ENCODE data around the gene ATAD3B.
A peak's percentile ranks its signal among the peaks of the same experiment; 100 is the strongest.
"Not testable (repeated sequence)": the region's sequence is repeated elsewhere in the genome, so short reads cannot be mapped to it uniquely, and the experiment has no call there.

ATAD3B gene

GRCh38 chr1:1512425-1512824 is 40.9 kb downstream of the ATAD3B start:
- H3K27ac ChIP-seq (ENCODE audit: low read length, poor library complexity, severe bottlenecking); H3K23ac ChIP-seq (ENCODE audit: low read length in 2 of 2); H3K18ac ChIP-seq (ENCODE audit: low read depth in 1 of 2, low read length in 2 of 2); H2AK5ac ChIP-seq (ENCODE audit: low read length, severe bottlenecking); H4K8ac ChIP-seq (ENCODE audit: low read length); H3K4ac ChIP-seq (ENCODE audit: low read depth in 1 of 2, low read length in 2 of 2); H3K27me3 ChIP-seq (ENCODE audit: control insufficient read depth in 1 of 2, insufficient read depth in 1 of 2, low read length in 2 of 2); H2BK12ac ChIP-seq (ENCODE audit: low read length in 2 of 2); H2BK15ac ChIP-seq (ENCODE audit: low read depth, poor library complexity, severe bottlenecking); H2BK5ac ChIP-seq (ENCODE audit: low read depth, low read length, poor library complexity, severe bottlenecking); H3K79me1 ChIP-seq (replicated peaks; ENCODE audit: low read length, poor library complexity, severe bottlenecking); H3K9me3 ChIP-seq (ENCODE audit: control insufficient read depth, low read length); H2BK120ac ChIP-seq (ENCODE audit: low read depth, low read length); H4K91ac ChIP-seq (ENCODE audit: low read length); H3K4me1 ChIP-seq (ENCODE audit: control insufficient read depth, insufficient read depth, low read depth, low read length); H2AFZ ChIP-seq (ENCODE audit: low read depth, low read length); H3K14ac ChIP-seq (ENCODE audit: low read length in 2 of 2): not testable (repeated sequence)
- Histone ChIP-seq H3K4me2 (ENCODE audit: low read length, poor library complexity, severe bottlenecking) (peak overlapping the region; percentile 55), H3K36me3 (ENCODE audit: control insufficient read depth in 1 of 2, insufficient read depth in 2 of 2, low read depth in 1 of 2, low read length in 2 of 2) (peaks cover 11 to 25% of the 10 kb centered on the region in 2 experiments), H3K4me3 (ENCODE audit: insufficient read depth in 1 of 2, low read depth in 1 of 2, low read length in 2 of 2) (peak overlapping the region; percentile 73 to 75), H3K9ac (ENCODE audit: low read length) (peak overlapping the region; percentile 81)
- WGBS, result 0% methylated on average over 3 of the region's 52 CpGs
- DNase-seq, result peak; percentile 21

GRCh38 chr1:1513675-1514074 is 42.1 kb downstream of the ATAD3B start:
- not testable (repeated sequence) for H3K23ac ChIP-seq (ENCODE audit: low read length in 2 of 2); DNase-seq; H3K18ac ChIP-seq (ENCODE audit: low read depth in 1 of 2, low read length in 2 of 2); H2BK12ac ChIP-seq (ENCODE audit: low read length in 2 of 2); H3K14ac ChIP-seq (ENCODE audit: low read length in 2 of 2); H3K4me1 ChIP-seq (ENCODE audit: control insufficient read depth, insufficient read depth, low read depth, low read length); H2AK5ac ChIP-seq (ENCODE audit: low read length, severe bottlenecking); H2BK15ac ChIP-seq (ENCODE audit: low read depth, poor library complexity, severe bottlenecking); H3K9me3 ChIP-seq (ENCODE audit: control insufficient read depth, low read length); H4K91ac ChIP-seq (ENCODE audit: low read length); H2AFZ ChIP-seq (ENCODE audit: low read depth, low read length); H3K27ac ChIP-seq (ENCODE audit: low read length, poor library complexity, severe bottlenecking); H3K27me3 ChIP-seq (ENCODE audit: control insufficient read depth in 1 of 2, insufficient read depth in 1 of 2, low read length in 2 of 2); H3K4me3 ChIP-seq (ENCODE audit: insufficient read depth in 1 of 2, low read depth in 1 of 2, low read length in 2 of 2); H3K9ac ChIP-seq (ENCODE audit: low read length); H3K4ac ChIP-seq (ENCODE audit: low read depth in 1 of 2, low read length in 2 of 2); H2BK120ac ChIP-seq (ENCODE audit: low read depth, low read length); H4K8ac ChIP-seq (ENCODE audit: low read length); H2BK5ac ChIP-seq (ENCODE audit: low read depth, low read length, poor library complexity, severe bottlenecking)
- peaks cover 14% of the 10 kb centered on the region for H3K79me1 ChIP-seq (replicated peaks; ENCODE audit: low read length, poor library complexity, severe bottlenecking)
- WGBS, result 93% methylated on average over 13 of the region's 18 CpGs
- H3K4me2 ChIP-seq (ENCODE audit: low read length, poor library complexity, severe bottlenecking), result peak overlapping the region; percentile 66
- H3K36me3 ChIP-seq (ENCODE audit: control insufficient read depth in 1 of 2, insufficient read depth in 2 of 2, low read depth in 1 of 2, low read length in 2 of 2), result peaks cover 18 to 37% of the 10 kb centered on the region in 2 experiments

- H3K18ac ChIP-seq (ENCODE audit: low read depth in 1 of 2, low read length in 2 of 2), result not testable (repeated sequence)
These were observed 42.8 kb downstream of the ATAD3B start for GRCh38 chr1:1514376-1514775.

DNA sequence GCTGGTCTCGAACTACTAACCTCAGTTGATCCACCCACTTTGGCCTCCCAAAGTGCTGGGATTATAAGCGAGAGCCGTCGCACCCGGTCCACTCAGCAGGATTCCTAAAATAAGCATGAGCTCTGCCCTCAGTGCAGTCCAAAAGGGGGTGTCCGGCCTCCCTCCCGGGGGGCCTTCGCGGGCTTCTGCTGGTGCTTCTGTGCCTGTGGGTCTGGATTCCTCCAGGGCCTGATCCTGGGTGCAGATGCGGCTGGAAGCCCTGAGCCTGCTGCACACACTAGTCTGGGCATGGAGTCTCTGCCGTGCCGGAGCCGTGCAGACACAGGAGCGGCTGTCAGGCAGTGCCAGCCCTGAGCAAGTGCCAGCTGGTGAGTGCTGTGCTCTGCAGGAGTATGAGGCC is 45.4 kb downstream of the ATAD3B start:
- H3K4me3 ChIP-seq (ENCODE audit: insufficient read depth in 1 of 2, low read depth in 1 of 2, low read length in 2 of 2); H2AFZ ChIP-seq (ENCODE audit: low read depth, low read length); H4K8ac ChIP-seq (ENCODE audit: low read length); H3K27me3 ChIP-seq (ENCODE audit: control insufficient read depth in 1 of 2, insufficient read depth in 1 of 2, low read length in 2 of 2); H4K91ac ChIP-seq (ENCODE audit: low read length); H3K9me3 ChIP-seq (ENCODE audit: control insufficient read depth, low read length); H3K4me1 ChIP-seq (ENCODE audit: control insufficient read depth, insufficient read depth, low read depth, low read length); H2BK12ac ChIP-seq (ENCODE audit: low read length in 2 of 2); H2AK5ac ChIP-seq (ENCODE audit: low read length, severe bottlenecking); DNase-seq; H2BK120ac ChIP-seq (ENCODE audit: low read depth, low read length); H2BK15ac ChIP-seq (ENCODE audit: low read depth, poor library complexity, severe bottlenecking); H3K4me2 ChIP-seq (ENCODE audit: low read length, poor library complexity, severe bottlenecking); H3K23ac ChIP-seq (ENCODE audit: low read length in 2 of 2); H3K18ac ChIP-seq (ENCODE audit: low read depth in 1 of 2, low read length in 2 of 2); H3K9ac ChIP-seq (ENCODE audit: low read length); H3K14ac ChIP-seq (ENCODE audit: low read length in 2 of 2); H3K4ac ChIP-seq (ENCODE audit: low read depth in 1 of 2, low read length in 2 of 2); H3K27ac ChIP-seq (ENCODE audit: low read length, poor library complexity, severe bottlenecking); H2BK5ac ChIP-seq (ENCODE audit: low read depth, low read length, poor library complexity, severe bottlenecking): not testable (repeated sequence)
- Histone ChIP-seq H3K36me3 (ENCODE audit: control insufficient read depth in 1 of 2, insufficient read depth in 2 of 2, low read depth in 1 of 2, low read length in 2 of 2) (peaks cover 35 to 62% of the 10 kb centered on the region in 2 experiments), H3K79me1 (replicated peaks; ENCODE audit: low read length, poor library complexity, severe bottlenecking) (peaks cover 20% of the 10 kb centered on the region)
- 100% methylated on average over 9 of the region's 14 CpGs for WGBS

More at GRCh38 chr1:1514376-1514775, 42.8 kb downstream of the ATAD3B start:
- not testable (repeated sequence) for H3K27me3 ChIP-seq (ENCODE audit: control insufficient read depth in 1 of 2, insufficient read depth in 1 of 2, low read length in 2 of 2); H3K27ac ChIP-seq (ENCODE audit: low read length, poor library complexity, severe bottlenecking); H4K8ac ChIP-seq (ENCODE audit: low read length); H3K4me1 ChIP-seq (ENCODE audit: control insufficient read depth, insufficient read depth, low read depth, low read length); DNase-seq; H3K14ac ChIP-seq (ENCODE audit: low read length in 2 of 2); H3K23ac ChIP-seq (ENCODE audit: low read length in 2 of 2); H2BK5ac ChIP-seq (ENCODE audit: low read depth, low read length, poor library complexity, severe bottlenecking); H2BK12ac ChIP-seq (ENCODE audit: low read length in 2 of 2); H4K91ac ChIP-seq (ENCODE audit: low read length); H3K4me3 ChIP-seq (ENCODE audit: insufficient read depth in 1 of 2, low read depth in 1 of 2, low read length in 2 of 2); H2BK120ac ChIP-seq (ENCODE audit: low read depth, low read length); H3K4ac ChIP-seq (ENCODE audit: low read depth in 1 of 2, low read length in 2 of 2); H2AFZ ChIP-seq (ENCODE audit: low read depth, low read length); H3K9ac ChIP-seq (ENCODE audit: low read length); H2BK15ac ChIP-seq (ENCODE audit: low read depth, poor library complexity, severe bottlenecking); H3K9me3 ChIP-seq (ENCODE audit: control insufficient read depth, low read length); H2AK5ac ChIP-seq (ENCODE audit: low read length, severe bottlenecking); H3K4me2 ChIP-seq (ENCODE audit: low read length, poor library complexity, severe bottlenecking)
- Histone ChIP-seq H3K36me3 (ENCODE audit: control insufficient read depth in 1 of 2, insufficient read depth in 2 of 2, low read depth in 1 of 2, low read length in 2 of 2) (peaks cover 18 to 40% of the 10 kb centered on the region in 2 experiments), H3K79me1 (replicated peaks; ENCODE audit: low read length, poor library complexity, severe bottlenecking) (peaks cover 15% of the 10 kb centered on the region)
- 87% methylated on average over 10 of the region's 16 CpGs for WGBS
